DMS53 treated with DMSO at 0.1 percent for 48 hours (cell line): ENCODE data around the gene DDAH1.
"Not testable (repeated sequence)": the region's sequence is repeated elsewhere in the genome, so short reads cannot be mapped to it uniquely, and the experiment has no call there.

Experiments used
- DNase-seq: peaks from one replicate; lab custom pipeline; 2025; ENCODE audit not compliant: unreplicated experiment; lab: John Stamatoyannopoulos, UW

The DDAH1 gene

DNA sequence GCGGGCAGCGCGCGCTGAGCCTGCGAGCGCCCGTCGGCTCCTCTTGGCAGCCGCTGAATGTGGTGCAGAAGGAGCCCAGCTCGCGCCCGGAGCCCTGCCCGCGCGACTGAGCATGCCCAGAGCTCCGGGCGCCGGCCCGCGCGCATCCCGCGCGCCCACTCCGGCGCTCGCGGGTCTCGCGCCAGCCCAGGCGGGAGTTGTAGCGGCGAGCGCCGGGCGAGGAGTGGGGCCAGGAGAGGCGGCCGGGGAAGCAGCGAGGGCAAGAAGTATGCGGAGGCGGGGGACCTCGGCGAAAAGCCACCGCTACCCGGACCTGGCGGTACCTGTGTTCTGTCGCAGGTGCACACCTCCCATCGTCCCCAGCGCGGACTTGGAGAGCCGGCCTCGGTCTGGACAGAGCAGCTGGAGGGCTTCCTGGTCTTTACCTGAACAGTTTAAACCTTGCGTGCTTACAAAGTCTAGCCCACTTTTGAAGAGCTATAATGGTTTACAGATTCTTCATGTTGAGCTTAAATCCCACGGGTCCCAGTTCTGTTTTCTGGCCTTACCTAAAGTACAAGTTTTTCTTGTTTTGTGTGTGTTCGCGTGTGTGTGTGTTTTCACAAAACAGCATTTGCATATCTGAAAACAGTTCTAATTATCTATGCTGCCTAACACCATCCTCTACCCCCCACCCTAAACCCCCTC lies at the start of gene DDAH1:
DDAH1 (minus strand) TSS at position 61 of the 687 bp plus-strand sequence. CDS start 114 bp downstream, outside the sequence.
- DNase-seq: peak; percentile 88

DNA sequence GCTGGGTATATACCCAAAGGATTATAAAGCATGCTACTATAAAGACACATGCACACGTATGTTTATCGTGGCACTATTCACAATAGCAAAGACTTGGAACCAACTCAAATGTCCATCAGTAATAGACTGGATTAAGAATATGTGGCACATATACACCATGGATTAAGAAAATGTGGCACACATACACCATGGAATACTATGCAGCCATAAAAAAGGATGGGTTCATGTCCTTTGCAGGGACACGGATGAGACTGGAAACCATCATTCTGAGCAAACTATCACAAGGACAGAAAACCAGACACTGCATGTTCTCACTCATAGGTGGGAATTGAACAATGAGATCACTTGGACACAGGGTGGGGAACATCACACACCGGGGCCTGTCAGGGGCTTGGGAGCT lies 49.0 kb upstream of the DDAH1 start:
- not testable (repeated sequence) for DNase-seq

GRCh38 chr1:85504417-85504816 lies 39.5 kb upstream of the DDAH1 start:
- no peak for DNase-seq

DNA sequence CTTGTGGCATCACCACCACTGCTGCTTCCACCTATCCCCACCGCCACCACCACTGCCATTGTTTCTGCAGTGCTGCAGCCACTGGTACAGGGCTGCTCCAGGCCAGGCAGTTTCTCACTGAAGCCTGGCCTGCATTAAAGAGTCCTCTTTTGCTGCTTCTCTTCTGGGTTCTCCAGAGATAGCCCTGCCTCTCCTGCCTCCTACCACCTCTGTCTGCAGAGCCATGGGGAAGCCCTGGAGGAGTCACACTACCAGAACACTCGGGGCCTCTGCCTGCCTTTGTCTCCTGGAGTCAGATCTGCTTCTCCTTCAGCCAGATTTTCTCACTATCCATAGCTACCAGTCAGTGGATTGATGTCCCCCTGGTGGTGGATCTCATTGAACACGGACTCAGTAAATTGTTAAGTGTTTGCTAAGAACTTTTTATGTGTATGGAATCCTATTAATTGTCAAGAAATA lies 37.7 kb upstream of the DDAH1 start:
- DNase-seq: peak; percentile 38

GRCh38 chr1:85502171-85502570 lies 37.2 kb upstream of the DDAH1 start:
- DNase-seq: no peak

DNA sequence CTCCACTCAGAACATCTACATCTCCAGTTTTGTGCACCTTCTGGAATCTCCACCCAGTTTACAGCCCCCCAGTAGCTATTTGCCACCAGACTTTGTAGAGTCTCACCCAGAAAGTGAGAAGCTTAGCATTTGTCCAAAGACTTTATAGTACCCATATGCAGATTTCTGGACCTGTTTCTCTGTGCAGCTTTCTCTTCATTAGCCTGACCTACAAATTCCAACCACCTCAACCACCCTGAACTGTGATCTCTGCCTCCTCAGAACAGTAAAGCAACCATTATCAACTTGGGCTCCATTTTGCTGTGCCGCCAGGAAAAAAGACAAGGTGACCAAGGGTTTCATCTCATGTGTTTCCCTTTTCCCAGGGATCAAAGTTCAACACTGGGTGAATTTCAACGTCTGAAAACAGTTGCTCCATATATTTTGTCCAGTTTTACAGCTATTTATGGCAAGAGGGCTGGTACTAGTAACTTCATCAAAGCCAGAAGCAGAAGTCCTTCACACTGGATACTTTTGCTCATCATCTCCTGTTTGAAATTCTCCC lies 36.5 kb upstream of the DDAH1 start:
- no peak for DNase-seq

DNA sequence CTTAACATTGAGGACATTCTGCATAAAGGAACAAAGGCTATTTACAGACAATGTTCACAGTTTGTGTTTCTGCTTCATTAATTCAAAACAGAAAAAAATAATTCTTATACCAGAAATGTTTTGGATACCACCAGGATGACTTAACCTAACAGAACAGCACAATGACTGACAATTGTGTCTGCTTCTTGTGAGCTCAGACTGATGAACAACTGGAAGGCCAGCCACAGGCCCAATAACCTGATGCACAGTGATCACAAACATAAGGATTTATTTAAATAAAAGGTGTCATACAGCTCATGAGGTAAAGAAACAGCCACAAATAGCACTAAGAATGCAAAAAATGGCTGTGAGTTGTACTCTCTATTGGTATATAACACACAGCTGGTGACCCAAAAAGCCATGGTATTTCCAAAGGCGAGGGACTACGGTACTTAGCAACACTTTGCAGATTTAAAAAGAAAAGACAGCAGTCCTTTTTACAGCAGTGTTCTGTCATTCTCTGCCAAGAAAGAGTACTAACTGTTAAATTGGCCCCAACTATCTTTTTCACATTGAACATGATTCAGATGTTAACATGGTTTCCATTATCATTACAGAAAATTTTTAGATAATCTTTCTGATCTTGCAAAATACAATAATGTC lies 32.1 kb upstream of the DDAH1 start:
- no peak for DNase-seq

DNA sequence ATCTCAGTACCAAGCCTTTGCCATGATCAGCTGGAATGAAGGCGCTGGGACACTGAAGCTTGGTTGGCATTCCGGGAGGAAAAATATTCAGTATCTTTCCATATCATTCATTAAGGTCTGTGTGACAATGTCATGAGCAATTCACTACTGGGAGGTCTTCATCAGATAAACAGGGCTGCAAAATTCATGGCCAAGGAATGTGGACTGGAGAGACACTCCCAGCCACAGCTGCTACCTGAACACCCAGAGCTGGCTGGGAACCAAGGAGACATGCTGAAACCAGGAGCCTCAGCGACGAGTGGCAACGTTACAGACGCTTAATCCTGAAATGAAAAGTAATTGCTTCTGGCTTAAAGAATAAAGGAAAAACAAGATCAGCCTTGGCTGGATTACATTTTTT lies 30.6 kb upstream of the DDAH1 start:
- no peak for DNase-seq

DNA sequence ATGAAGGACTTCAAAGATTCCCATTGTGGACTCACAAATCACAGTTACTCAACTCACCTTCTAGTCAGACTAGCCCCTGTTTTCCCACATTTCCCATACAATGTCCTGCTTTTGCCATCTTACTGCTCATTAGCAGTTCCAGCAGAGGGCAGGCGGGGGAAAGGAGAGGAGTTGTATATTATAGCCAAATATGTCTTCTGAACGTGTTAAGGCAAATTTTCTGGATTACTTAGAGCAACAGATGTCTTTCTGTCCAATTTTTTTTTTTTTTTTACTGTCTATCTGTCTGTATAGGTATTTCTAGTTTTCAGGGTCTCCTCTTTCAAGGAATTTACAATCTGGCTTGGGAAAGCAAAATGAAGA lies 29.9 kb upstream of the DDAH1 start:
- no peak for DNase-seq

DNA sequence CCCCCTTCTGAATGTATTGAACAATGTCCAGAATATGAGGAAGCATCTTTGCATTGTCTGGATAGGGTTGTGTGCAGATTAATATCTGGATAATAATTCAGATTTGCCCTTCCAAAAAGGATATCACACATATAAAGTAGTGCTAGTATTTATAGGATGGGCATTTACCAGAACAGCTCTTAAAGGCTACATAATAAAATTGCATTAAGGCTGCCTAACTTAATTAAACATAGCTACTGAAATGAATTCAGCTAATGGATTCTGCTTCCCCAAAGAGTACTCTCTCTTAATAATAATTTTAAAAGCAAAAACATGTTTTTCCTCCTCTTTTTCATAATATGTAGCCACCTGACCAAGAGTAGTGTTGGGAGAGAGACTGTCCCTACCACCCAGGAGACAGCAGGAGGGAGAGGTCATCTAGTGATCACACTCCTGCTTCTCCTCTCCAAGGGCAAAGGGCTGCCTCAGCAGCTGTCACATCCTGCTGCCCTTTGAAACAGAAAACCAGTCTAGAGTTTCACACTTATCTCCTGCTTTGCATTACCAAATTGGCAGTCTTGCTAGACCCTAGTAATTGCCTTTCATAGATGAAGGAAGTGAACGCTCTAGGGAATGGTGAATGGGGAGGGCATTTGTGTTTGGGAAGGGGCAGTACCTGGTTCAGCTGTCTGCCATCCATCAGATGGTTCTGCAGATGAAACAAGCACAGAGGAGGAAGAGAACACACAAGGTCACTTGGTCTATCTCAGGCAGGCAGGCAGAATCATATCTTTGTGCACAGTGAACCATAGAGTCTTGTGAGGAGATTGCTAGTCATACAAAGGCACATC lies 29.3 kb upstream of the DDAH1 start:
- DNase-seq: peak; percentile 15

DNA sequence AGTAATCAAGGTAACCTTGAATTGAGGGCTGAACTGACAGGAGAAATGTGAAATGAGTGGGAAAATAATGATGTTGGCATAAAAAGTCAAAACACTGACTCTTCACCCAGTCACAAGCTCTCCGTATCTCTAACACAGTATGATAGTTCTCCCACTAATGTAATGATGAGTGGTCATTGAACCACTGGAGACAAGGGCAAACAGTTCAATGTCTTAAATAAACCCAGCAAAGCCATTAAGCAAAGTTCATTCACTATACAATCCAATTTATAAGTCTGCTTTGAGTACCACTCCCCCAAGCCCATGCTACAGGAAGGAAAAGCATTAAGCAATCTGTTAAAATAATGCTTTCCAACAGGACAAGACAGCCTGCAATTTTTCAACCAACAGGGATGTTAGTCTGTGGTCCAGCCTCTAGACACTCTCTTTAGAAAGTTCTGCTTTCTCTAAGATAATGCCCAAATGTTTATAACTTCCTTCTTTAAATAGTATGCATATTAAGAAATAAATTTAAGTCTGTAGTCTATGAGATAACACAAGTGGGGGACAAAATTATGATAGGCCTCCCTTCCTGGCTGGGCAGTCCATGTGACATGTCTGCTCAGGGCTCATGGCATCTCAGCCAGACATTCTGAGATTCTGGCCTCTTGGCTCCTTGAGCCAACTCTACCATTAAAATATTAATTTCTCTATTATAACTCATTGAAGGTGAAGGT lies 25.5 kb upstream of the DDAH1 start:
- no peak for DNase-seq

DNA sequence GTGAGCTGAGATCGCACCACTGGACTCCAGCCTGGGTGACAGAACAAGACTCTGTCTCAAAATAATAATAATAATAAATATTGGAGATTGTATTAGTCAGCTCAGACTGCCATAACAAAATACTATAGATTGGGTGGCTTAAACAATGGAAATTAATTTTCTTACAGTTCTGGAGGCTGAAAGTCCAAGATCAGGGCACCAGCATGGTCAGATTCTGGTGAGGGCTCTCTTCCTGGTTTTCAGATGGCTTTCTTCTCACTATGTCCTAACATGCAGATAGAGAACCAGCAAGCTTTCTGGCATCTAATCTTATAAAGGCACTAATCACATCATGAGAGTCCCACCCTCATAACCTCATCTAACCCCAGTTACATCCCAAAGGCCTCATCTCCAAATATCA lies 23.2 kb upstream of the DDAH1 start:
- DNase-seq: no peak

- no peak for DNase-seq
These were observed 20.6 kb upstream of the DDAH1 start for GRCh38 chr1:85485516-85485915.

- no peak for DNase-seq
These were observed 19.8 kb upstream of the DDAH1 start for GRCh38 chr1:85484716-85485115.

- no peak for DNase-seq
These were observed 19.3 kb upstream of the DDAH1 start for GRCh38 chr1:85484264-85484663.

GRCh38 chr1:85481688-85482087 lies 16.7 kb upstream of the DDAH1 start:
- DNase-seq: no peak

DNA sequence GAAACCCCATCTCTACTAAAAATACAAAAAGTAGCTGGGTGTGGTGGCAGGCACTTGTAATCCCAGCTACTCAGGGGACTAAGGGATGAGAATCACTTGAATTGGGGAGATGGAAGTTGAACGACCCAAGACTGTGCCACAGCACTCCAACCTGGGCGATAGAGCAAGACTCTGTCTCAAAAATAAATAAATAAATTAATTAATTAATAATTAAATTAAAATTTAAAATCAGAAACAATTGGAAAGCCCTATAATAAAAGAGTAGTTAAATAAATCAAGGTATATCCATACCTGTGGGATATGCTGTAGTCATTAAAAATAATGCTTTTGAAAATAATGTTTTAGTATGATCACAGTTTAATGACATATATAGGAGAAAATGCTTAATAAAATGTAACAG lies 15.6 kb upstream of the DDAH1 start:
- DNase-seq: no peak

DNA sequence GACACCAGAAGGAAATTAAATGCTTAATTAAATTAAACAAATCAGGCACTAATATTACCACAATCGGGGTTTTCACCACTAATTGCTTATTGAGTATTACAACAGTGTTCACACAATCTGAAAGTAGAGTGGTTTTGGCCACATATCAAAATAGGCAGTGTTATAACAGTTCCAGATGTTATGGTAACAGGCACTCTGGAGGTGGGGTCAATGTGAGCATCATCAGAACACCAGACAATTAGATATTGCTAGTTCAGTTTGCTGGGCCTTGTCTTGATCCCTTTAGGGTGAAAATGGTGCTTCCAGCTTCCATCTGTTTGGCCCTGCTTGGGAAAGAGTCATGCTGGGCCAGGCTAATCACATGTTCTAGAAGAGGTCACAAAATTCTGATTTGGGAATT lies 14.5 kb upstream of the DDAH1 start:
- DNase-seq: no peak

- no peak for DNase-seq
These were observed 13.4 kb upstream of the DDAH1 start for GRCh38 chr1:85478366-85478765.

- DNase-seq: no peak
These were observed 10.1 kb upstream of the DDAH1 start for GRCh38 chr1:85475055-85475454.

DNA sequence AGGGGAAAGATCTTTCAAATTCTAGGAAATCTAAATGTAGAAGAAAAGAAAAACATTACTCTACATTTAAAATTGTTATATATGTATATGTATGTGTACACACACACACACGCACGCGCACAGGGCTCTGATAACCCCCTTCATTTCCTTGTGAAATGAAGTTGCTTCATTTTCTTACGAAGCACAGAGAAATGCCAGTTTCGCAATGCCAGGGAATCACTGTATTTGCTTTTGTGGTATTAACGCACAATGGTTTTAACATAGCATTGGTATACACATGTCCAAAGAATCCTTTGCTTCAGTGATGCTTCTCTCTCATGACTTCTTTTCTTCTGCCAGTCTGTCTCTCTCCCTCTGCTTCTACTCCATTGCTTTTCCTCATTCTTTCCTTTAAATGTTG lies 8.4 kb upstream of the DDAH1 start:
- no peak for DNase-seq
